GM18867 (cell line): ENCODE data around the gene SLC6A8.
"Not testable (repeated sequence)": the region's sequence is repeated elsewhere in the genome, so short reads cannot be mapped to it uniquely, and the experiment has no call there.

Experiments used
- ATAC-seq: cut with Tn5 transposase; IDR thresholded peaks from one replicate; pipeline ENCODE4 v1.9.1; 2021; ENCODE audit warnings: mild to moderate bottlenecking, moderate library complexity; ENCODE audit not compliant: unreplicated experiment

Gene SLC6A8

GRCh38 chrX:153691032-153691827, 3.5 kb downstream of the SLC6A8 start:
- ATAC-seq: not testable (repeated sequence)

- ATAC-seq: no peak
Observed at GRCh38 chrX:153692003-153692402, 4.3 kb downstream of the SLC6A8 start.

- ATAC-seq: no peak
Observed at GRCh38 chrX:153692611-153693156, 5.0 kb downstream of the SLC6A8 start.

GRCh38 chrX:153693216-153694086, 5.7 kb downstream of the SLC6A8 start:
- ATAC-seq: no peak

- ATAC-seq: not testable (repeated sequence)
Observed at GRCh38 chrX:153694256-153694655, 6.5 kb downstream of the SLC6A8 start.

- ATAC-seq: no peak
Observed at GRCh38 chrX:153694687-153695270, 7.1 kb downstream of the SLC6A8 start.

GRCh38 chrX:153696100-153696499, 8.4 kb downstream of the SLC6A8 start:
- ATAC-seq: no peak

- not testable (repeated sequence) for ATAC-seq
Observed at GRCh38 chrX:153696538-153696937, 8.8 kb downstream of the SLC6A8 start.

- not testable (repeated sequence) for ATAC-seq
Observed at GRCh38 chrX:153696986-153697722, 9.4 kb downstream of the SLC6A8 start.

GRCh38 chrX:153697924-153698865, 10.5 kb downstream of the SLC6A8 start:
- ATAC-seq: no peak

GRCh38 chrX:153699210-153699783, 11.6 kb downstream of the SLC6A8 start:
- not testable (repeated sequence) for ATAC-seq

- not testable (repeated sequence) for ATAC-seq
Observed at GRCh38 chrX:153699784-153700371, 12.2 kb downstream of the SLC6A8 start.

- no peak for ATAC-seq
Observed at GRCh38 chrX:153700376-153700945, 12.7 kb downstream of the SLC6A8 start.

GRCh38 chrX:153700967-153701366, 13.2 kb downstream of the SLC6A8 start:
- ATAC-seq: no peak

- ATAC-seq: no peak
Observed at GRCh38 chrX:153701706-153702105, 14.0 kb downstream of the SLC6A8 start.

- ATAC-seq: no peak
Observed at GRCh38 chrX:153702336-153703035, 14.8 kb downstream of the SLC6A8 start.

GRCh38 chrX:153703036-153703370, 15.3 kb downstream of the SLC6A8 start:
- ATAC-seq: no peak

- ATAC-seq: no peak
Observed at GRCh38 chrX:153704021-153704526, 16.3 kb downstream of the SLC6A8 start.
